ENCODE measurements around the gene HSFX2.

- TF ChIP-seq EZH2phosphoT487 (IDR thresholded peaks at IDR 0.05; ENCODE audit: insufficient read depth, low read depth) (no peak), EZH2 (IDR thresholded peaks at IDR 0.05; ENCODE audit: insufficient read depth, poor library complexity, severe bottlenecking) (no peak)
Observed at GRCh38 chrX:149628768-149629167, 33.7 kb upstream of the HSFX2 start.

Measured in GM23248 (cell line).